GM12878 (cell line): Measurements from ENCODE around the gene APPL2. TPM values are rescaled to one million over a fixed set of nuclear protein-coding genes. Genes with fewer than 3 reads are reported as not detected.

ENCODE experiments used
- ATAC-seq: fragments of 200-7000 bp; cut with Tn5 transposase; 3 replicates; pipeline ENCODE4 v1.9.1; 2020; ENCODE audit warnings: mild to moderate bottlenecking, moderate library complexity
- BruUV-seq: library from RNA; stranded (reverse); fragments of 400-500 nt; replicated peaks from 2 replicates; lab custom pipeline; 2021; lab: Mats Ljungman, UMichigan
- CTCF ChIA-PET: fragments of 300-600 bp; sonication (Branson Sonifier 250); formaldehyde crosslinking; extraction: SDS; loops from one replicate; lab custom pipeline; 2021; ENCODE audit warnings: inconsistent platforms; lab: Yijun Ruan, JAX
- POLR2A ChIA-PET: fragments of 350-600 bp; formaldehyde crosslinking; extraction: SDS; loops from one replicate; lab custom pipeline; 2021; ENCODE audit warnings: inconsistent platforms; lab: Charles Lee
- RAD21 ChIA-PET: fragments of 300-600 bp; sonication (Branson Sonifier 250); formaldehyde crosslinking; loops from one replicate; lab custom pipeline; 2023; ENCODE audit warnings: antibody characterized with exemption; ENCODE audit not compliant: unreplicated experiment; lab: Charles Lee
- SMC1A ChIA-PET: fragments of 300-600 bp; sonication (Branson Sonifier 250); formaldehyde crosslinking; loops from one replicate; lab custom pipeline; 2023; ENCODE audit not compliant: unreplicated experiment, uncharacterized antibody; lab: Charles Lee
- DNase-seq: peaks from one replicate; pipeline ENCODE4 v3.0.0-alpha.2; 2011; ENCODE audit warnings: low read depth, low spot score
- FAIRE-seq: peaks from 3 replicates; lab custom pipeline; 2011; peaks lifted over from hg19 to GRCh38; lab: Jason Lieb, UNC
- H2AFZ ChIP-seq: 2 replicates; pipeline ENCODE4 v1.6.0; 2011; ENCODE audit warnings: low read depth, low read length, control low read depth; ENCODE audit not compliant: control insufficient read depth
- H3K27ac ChIP-seq: 2 replicates; pipeline ENCODE4 v1.5.1; 2011; ENCODE audit warnings: control low read depth; ENCODE audit not compliant: control insufficient read depth, insufficient read depth
- H3K27me3 ChIP-seq, 2 experiments: replicated peaks in 1 of 2; 2 replicates each; pipeline versions ENCODE4 v1.6.0 to v1.6.1; 2011; ENCODE audit warnings: low read length in 1 of 2; ENCODE audit not compliant: control insufficient read depth in 2 of 2, insufficient read depth in 2 of 2
- H3K36me3 ChIP-seq, 2 experiments: 2 replicates each; pipeline ENCODE4 v1.5.1; 2011; ENCODE audit warnings: low read length in 1 of 2; ENCODE audit not compliant: control insufficient read depth in 2 of 2, insufficient read depth in 2 of 2
- H3K4me1 ChIP-seq: 2 replicates; pipeline ENCODE4 v1.6.1; 2011; ENCODE audit warnings: mild to moderate bottlenecking, low read length, moderate library complexity, mixed read lengths; ENCODE audit not compliant: control insufficient read depth, insufficient read depth
- H3K4me2 ChIP-seq: 2 replicates; pipeline ENCODE4 v1.6.0; 2011; ENCODE audit warnings: control low read depth; ENCODE audit not compliant: control insufficient read depth, insufficient read depth
- H3K4me3 ChIP-seq: fragments of 200-600 bp; sonication (generic); 2 replicates; pipeline ENCODE4 v1.5.1; 2016
- H3K79me2 ChIP-seq: 2 replicates; pipeline ENCODE4 v1.6.0; 2011; ENCODE audit warnings: low read length; ENCODE audit not compliant: control insufficient read depth, insufficient read depth
- H3K9ac ChIP-seq: 2 replicates; pipeline ENCODE4 v1.8.0; 2011; ENCODE audit warnings: low read length, control low read depth, mixed read lengths; ENCODE audit not compliant: control insufficient read depth, insufficient read depth
- H3K9me3 ChIP-seq: replicated peaks from 3 replicates; pipeline ENCODE4 v1.5.1; 2011; ENCODE audit warnings: mild to moderate bottlenecking, low read length; ENCODE audit not compliant: control insufficient read depth, insufficient read depth
- H4K20me1 ChIP-seq: 2 replicates; pipeline ENCODE4 v1.6.0; 2011; ENCODE audit not compliant: control insufficient read depth, insufficient read depth
- DPF2 ChIP-seq: fragments of 450-650 bp; IDR thresholded peaks from 2 replicates; pipeline ENCODE4 v1.6.1; 2017; ENCODE audit warnings: mild to moderate bottlenecking
- EGR1 ChIP-seq, 2 experiments: IDR thresholded peaks; 1 replicate in 1 of 2; 2 replicates in 1 of 2; pipeline ENCODE4 v1.6.1; 2011 to 2012; ENCODE audit warnings: low read depth in 2 of 2, low read length in 2 of 2, borderline replicate concordance in 1 of 2, mild to moderate bottlenecking in 1 of 2, moderate library complexity in 1 of 2
- IKZF2 ChIP-seq, 2 experiments: fragments of 450-650 bp; IDR thresholded peaks; 2 replicates each; pipeline ENCODE4 v1.6.1; 2017; ENCODE audit warnings: mild to moderate bottlenecking in 2 of 2, moderate library complexity in 2 of 2
- LARP7 ChIP-seq: fragments of 450-650 bp; IDR thresholded peaks from 2 replicates; pipeline ENCODE4 v1.6.1; 2017; ENCODE audit warnings: mild to moderate bottlenecking
- MTA3 ChIP-seq: IDR thresholded peaks from 2 replicates; pipeline ENCODE4 v1.6.1; 2012; ENCODE audit warnings: low read length, inconsistent platforms, borderline replicate concordance
- MXI1 ChIP-seq: fragments of 150-350 bp; IDR thresholded peaks from 2 replicates; pipeline ENCODE4 v1.6.1; 2011; ENCODE audit warnings: low read depth, mild to moderate bottlenecking, inconsistent platforms, low read length, improper control_type of control experiment
- MYC ChIP-seq: IDR thresholded peaks from 2 replicates; pipeline ENCODE4 v1.6.1; 2011; ENCODE audit warnings: mild to moderate bottlenecking, low read length, moderate library complexity, inconsistent platforms; ENCODE audit not compliant: insufficient read depth, insufficient replicate concordance, insufficient read length, severe bottlenecking
- NR2C1 ChIP-seq: fragments of 450-650 bp; IDR thresholded peaks from 2 replicates; pipeline ENCODE4 v1.6.1; 2017; ENCODE audit warnings: antibody characterized with exemption, mild to moderate bottlenecking, moderate library complexity
- PAX8 ChIP-seq: fragments of 450-650 bp; IDR thresholded peaks from 2 replicates; pipeline ENCODE4 v1.6.1; 2017; ENCODE audit warnings: mild to moderate bottlenecking, moderate library complexity
- POLR2AphosphoS5 ChIP-seq: IDR thresholded peaks from 2 replicates; pipeline ENCODE4 v1.6.1; 2011; ENCODE audit warnings: mild to moderate bottlenecking, low read length, inconsistent platforms
- RAD51 ChIP-seq: fragments of 450-650 bp; IDR thresholded peaks from 2 replicates; pipeline ENCODE4 v1.6.1; 2016; ENCODE audit warnings: moderate library complexity, mild to moderate bottlenecking, inconsistent platforms
- RB1 ChIP-seq: fragments of 450-650 bp; formaldehyde crosslinking; IDR thresholded peaks from 2 replicates; pipeline ENCODE4 v1.6.1; 2017; ENCODE audit warnings: mild to moderate bottlenecking, borderline replicate concordance
- SREBF2 ChIP-seq: IDR thresholded peaks from 2 replicates; pipeline ENCODE4 v1.6.1; 2012; ENCODE audit warnings: mild to moderate bottlenecking, low read length
- TCF3 ChIP-seq: IDR thresholded peaks from 2 replicates; pipeline ENCODE4 v1.6.1; 2012; ENCODE audit warnings: low read depth, mild to moderate bottlenecking, low read length, borderline replicate concordance; ENCODE audit not compliant: insufficient read depth
- ZNF274 ChIP-seq: IDR thresholded peaks from one replicate; pipeline ENCODE4 v1.8.0; 2011; ENCODE audit not compliant: insufficient read length, insufficient read depth
- ZNF384 ChIP-seq: IDR thresholded peaks from 2 replicates; pipeline ENCODE4 v1.6.1; 2012; ENCODE audit warnings: low read depth, mild to moderate bottlenecking, low read length, improper control_type of control experiment, borderline replicate concordance
- WGBS: methylation state at CpG from one replicate; pipeline ENCODE4 v1.1.6; 2016; ENCODE audit warnings: low lambda C conversion rate; ENCODE audit not compliant: insufficient replicate concordance, insufficient coverage; ENCODE audit errors: missing lambda C conversion rate; 5-methylcytosine and 5-hydroxymethylcytosine counted together
- in situ Hi-C: fragments of 300-500 bp; cut with MboI; formaldehyde crosslinking; loops from 9 replicates; pipeline ENCODE4 v1.14.3; 2018; ENCODE audit warnings: mixed read lengths
- intact Hi-C: fragments of 100-400 bp; cut with micrococcal nuclease; formaldehyde crosslinking; loops from one replicate; pipeline ENCODE4 v1.14.2; 2022; ENCODE audit not compliant: unreplicated experiment
- polyA plus RNA-seq, 11 experiments: library from polyadenylated mRNA; depleted of rRNA in 4 of 11; unstranded in 6 of 11; stranded (reverse) in 5 of 11; fragments of >200 nt; fragmentation: Nextera tagmentation in 4 of 11; fragmentation: Illumina TruSeq in 1 of 11; extraction: Ambion mirVana in 4 of 11; extraction: Trizol in 1 of 11; gene quantifications; 1 replicate in 1 of 11; 2 replicates in 10 of 11; pipeline versions ENCODE4 v1.2.1 to v1.2.3, GENCODE V29; 2011 to 2016; ENCODE audit warnings: inconsistent platforms in 2 of 11, missing spikeins in 2 of 11, low read depth in 1 of 11
- total RNA-seq, 4 experiments: library from RNA; depleted of rRNA in 3 of 4; stranded (reverse); fragments of >200 nt in 3 of 4; fragmentation: Illumina TruSeq in 1 of 4; extraction: Trizol in 1 of 4; gene quantifications; 2 replicates each; pipeline versions ENCODE4 v1.2.1 to v1.2.3, GENCODE V29; 2013 to 2021
- TF ChIP-seq, protein P1 (sequence below): fragments of 450-650 bp; IDR thresholded peaks from 2 replicates; pipeline ENCODE4 v1.6.1; 2017; ENCODE audit warnings: low read depth, mild to moderate bottlenecking, moderate library complexity

The APPL2 gene
- total and polyA plus RNA-seq, 10 of the 15 experiments (the other 5 are each of a cell fraction or from before 2014, with no cell fraction given), result 1.9 to 14.2 (median 7.5) TPM

DNA sequence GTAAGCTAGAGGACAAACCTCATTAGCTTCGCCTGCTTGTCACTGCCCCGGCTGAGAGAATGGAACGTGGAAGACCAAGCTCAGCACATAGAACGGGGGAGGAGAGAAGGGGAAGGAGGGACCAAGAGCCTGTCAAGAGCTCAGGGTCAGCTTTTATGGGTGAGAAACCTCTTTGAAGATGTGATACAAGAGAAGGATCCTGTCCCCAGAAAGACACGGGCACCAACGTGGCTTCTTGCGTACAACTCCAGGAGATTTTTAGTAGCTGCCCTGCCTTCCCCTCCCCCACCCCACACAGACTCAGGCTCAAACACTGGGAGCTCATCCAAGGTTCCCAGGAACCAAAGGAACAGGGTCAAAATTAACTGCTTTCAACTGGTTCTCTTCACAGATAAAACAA is 34.7 kb downstream of the APPL2 start:
- CTCF ChIA-PET, result no interaction called here
- FAIRE-seq, result no peak
- no peak for ATAC-seq

More for the DNA sequence above, 34.7 kb downstream of the APPL2 start:
- H3K9me3 ChIP-seq, result no peaks in the 10 kb centered on the region
- no peaks in the 10 kb centered on the region for H3K4me1 ChIP-seq
- no peak overlapping the region for H3K4me3 ChIP-seq
- POLR2A ChIA-PET, result no interaction called here
- BruUV-seq, result no TSS peak
- H3K79me2 ChIP-seq, result no peaks in the 10 kb centered on the region
- RAD21 ChIA-PET, result no interaction called here
- SMC1A ChIA-PET, result no interaction called here
- WGBS, result 95% methylated on average over 7 of the region's 7 CpGs
- H4K20me1 ChIP-seq, result peaks cover 2% of the 10 kb centered on the region; the same call in 1 of the 2 replicates
- intact Hi-C loops (no loop called here), in situ Hi-C loops (no loop called here)
- H3K27ac ChIP-seq, result no peak overlapping the region
- H3K4me2 ChIP-seq, result no peak overlapping the region
- no peak for TF ChIP-seq DPF2
- TF ChIP-seq LARP7, result no peak
- no peak for TF ChIP-seq ZNF384
- TF ChIP-seq, protein P1, sequence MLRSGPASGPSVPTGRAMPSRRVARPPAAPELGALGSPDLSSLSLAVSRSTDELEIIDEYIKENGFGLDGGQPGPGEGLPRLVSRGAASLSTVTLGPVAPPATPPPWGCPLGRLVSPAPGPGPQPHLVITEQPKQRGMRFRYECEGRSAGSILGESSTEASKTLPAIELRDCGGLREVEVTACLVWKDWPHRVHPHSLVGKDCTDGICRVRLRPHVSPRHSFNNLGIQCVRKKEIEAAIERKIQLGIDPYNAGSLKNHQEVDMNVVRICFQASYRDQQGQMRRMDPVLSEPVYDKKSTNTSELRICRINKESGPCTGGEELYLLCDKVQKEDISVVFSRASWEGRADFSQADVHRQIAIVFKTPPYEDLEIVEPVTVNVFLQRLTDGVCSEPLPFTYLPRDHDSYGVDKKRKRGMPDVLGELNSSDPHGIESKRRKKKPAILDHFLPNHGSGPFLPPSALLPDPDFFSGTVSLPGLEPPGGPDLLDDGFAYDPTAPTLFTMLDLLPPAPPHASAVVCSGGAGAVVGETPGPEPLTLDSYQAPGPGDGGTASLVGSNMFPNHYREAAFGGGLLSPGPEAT, result no peak
- no peak for TF ChIP-seq RB1
- no peak for TF ChIP-seq IKZF2 (IDR thresholded peaks at IDR 0.05)
- no peak for TF ChIP-seq MTA3
- TF ChIP-seq SREBF2, result no peak
- no peak for TF ChIP-seq MYC
- TF ChIP-seq ZNF274, result no peak
- no peak for TF ChIP-seq NR2C1
- no peak for TF ChIP-seq RAD51
- TF ChIP-seq POLR2AphosphoS5, result no peak
- TF ChIP-seq PAX8, result no peak
- TF ChIP-seq TCF3, result no peak
- no peak for TF ChIP-seq MXI1
- TF ChIP-seq EGR1 (IDR thresholded peaks at IDR 0.05; ENCODE audit: borderline replicate concordance in 1 of 2, low read depth in 2 of 2, low read length in 2 of 2), result no peak
- TF ChIP-seq, all 136 proteins: peak for 0
- no peak overlapping the region for H3K9ac ChIP-seq
- DNase-seq, result no peak
- peaks cover 2 to 8% of the 10 kb centered on the region in 2 experiments for H3K36me3 ChIP-seq
- H3K27me3 ChIP-seq, result no peaks in the 10 kb centered on the region
- H2AFZ ChIP-seq, result no peak overlapping the region
